ENCODE data around the gene SNX4. TPM values are rescaled to one million over a fixed set of nuclear protein-coding genes. Genes with fewer than 3 reads are reported as not detected.

SNX4 gene
- total and polyA plus RNA-seq, 8 donors = 10.5 to 81.1 (median 40.9) TPM

DNA sequence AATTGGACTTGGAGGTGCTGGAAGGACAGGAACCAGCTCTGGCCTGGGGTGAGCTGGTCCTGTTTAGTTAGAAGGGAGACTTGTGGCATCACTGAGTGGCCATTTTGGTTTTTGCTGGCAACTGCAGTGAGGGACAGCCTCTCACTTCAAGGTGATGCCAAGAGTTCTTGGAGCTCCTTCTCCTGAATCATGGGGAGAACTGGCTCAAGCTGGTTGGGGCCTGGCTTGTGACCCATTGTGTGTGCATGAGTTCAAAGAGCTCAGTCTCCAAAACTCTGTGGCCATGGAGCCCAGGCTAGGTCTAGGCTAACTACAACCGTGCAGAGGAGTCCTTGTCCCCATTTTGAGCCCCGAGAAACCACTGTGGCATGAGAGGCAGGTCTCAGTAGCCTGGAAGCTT is 84.8 kb downstream of the SNX4 start:
- Histone ChIP-seq H3K4me3 (no peak overlapping the region), H3K36me3 (no peaks in the 10 kb centered on the region), H3K27ac (no peak overlapping the region), H3K4me1 (peaks cover 2 to 18% (median 11%) of the 10 kb centered on the region in 4 donors), H3K9me3 (no peaks in the 10 kb centered on the region), H3K27me3 (no peaks in the 10 kb centered on the region)
- TF ChIP-seq, protein P1, sequence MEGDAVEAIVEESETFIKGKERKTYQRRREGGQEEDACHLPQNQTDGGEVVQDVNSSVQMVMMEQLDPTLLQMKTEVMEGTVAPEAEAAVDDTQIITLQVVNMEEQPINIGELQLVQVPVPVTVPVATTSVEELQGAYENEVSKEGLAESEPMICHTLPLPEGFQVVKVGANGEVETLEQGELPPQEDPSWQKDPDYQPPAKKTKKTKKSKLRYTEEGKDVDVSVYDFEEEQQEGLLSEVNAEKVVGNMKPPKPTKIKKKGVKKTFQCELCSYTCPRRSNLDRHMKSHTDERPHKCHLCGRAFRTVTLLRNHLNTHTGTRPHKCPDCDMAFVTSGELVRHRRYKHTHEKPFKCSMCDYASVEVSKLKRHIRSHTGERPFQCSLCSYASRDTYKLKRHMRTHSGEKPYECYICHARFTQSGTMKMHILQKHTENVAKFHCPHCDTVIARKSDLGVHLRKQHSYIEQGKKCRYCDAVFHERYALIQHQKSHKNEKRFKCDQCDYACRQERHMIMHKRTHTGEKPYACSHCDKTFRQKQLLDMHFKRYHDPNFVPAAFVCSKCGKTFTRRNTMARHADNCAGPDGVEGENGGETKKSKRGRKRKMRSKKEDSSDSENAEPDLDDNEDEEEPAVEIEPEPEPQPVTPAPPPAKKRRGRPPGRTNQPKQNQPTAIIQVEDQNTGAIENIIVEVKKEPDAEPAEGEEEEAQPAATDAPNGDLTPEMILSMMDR (IDR thresholded peaks at IDR 0.05) = no peak
- TF ChIP-seq POLR2AphosphoS5 (IDR thresholded peaks at IDR 0.05) = no peak
- no peak for TF ChIP-seq EP300 (IDR thresholded peaks at IDR 0.05)
- TF ChIP-seq POLR2A (IDR thresholded peaks at IDR 0.05) = no peak
- WGBS, 5 donors = 86 to 100% (median 97%) methylated on average over 2 of the region's 2 CpGs
- DNase-seq = no peak
- intact Hi-C loops (cut with DNase I; ENCODE audit: low total_unique reads) = loop anchor here (10.0 kb wide), 2 partner anchors 440 to 510 kb away; no protein-coding TSS in a partner anchor

DNA sequence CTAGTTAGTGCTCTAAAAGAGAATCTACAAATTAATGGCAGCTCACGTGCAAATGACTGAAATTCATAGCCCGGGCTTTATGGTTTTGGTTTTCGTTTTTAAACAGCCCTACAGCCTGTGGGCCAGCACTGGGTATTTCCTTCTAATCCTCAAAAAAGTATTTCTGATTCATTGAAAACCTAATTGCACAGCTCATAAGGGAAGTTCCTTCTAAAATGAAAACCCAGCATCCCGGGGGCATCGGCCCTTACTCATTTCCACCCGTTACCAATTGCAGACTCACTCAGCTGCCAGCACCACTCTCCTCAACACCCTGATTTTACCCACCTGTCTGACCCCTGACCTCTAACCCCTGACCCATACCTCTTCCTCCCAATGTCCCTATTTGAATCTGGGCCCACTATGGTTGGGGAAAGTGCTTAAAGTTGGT is 85.4 kb downstream of the SNX4 start:
- TF ChIP-seq POLR2A (IDR thresholded peaks at IDR 0.05) (no peak), POLR2AphosphoS5 (IDR thresholded peaks at IDR 0.05) (no peak), EP300 (IDR thresholded peaks at IDR 0.05) (no peak)
- TF ChIP-seq, protein P1 (IDR thresholded peaks at IDR 0.05) = no peak
- WGBS, 5 donors = 78 to 89% (median 82%) methylated on average over 6 of the region's 6 CpGs
- intact Hi-C loops (cut with DNase I; ENCODE audit: low total_unique reads) = loop anchor here (10.0 kb wide), 2 partner anchors 440 to 510 kb away; no protein-coding TSS in a partner anchor
- DNase-seq = no peak
- H3K4me3 ChIP-seq = no peak overlapping the region
- H3K27me3 ChIP-seq = no peaks in the 10 kb centered on the region
- peaks cover 0 to 2% (median 0%) of the 10 kb centered on the region in 4 donors for H3K9me3 ChIP-seq
- H3K4me1 ChIP-seq = peaks cover 0 to 16% (median 9%) of the 10 kb centered on the region in 4 donors
- H3K27ac ChIP-seq = no peak overlapping the region
- H3K36me3 ChIP-seq = no peaks in the 10 kb centered on the region

DNA sequence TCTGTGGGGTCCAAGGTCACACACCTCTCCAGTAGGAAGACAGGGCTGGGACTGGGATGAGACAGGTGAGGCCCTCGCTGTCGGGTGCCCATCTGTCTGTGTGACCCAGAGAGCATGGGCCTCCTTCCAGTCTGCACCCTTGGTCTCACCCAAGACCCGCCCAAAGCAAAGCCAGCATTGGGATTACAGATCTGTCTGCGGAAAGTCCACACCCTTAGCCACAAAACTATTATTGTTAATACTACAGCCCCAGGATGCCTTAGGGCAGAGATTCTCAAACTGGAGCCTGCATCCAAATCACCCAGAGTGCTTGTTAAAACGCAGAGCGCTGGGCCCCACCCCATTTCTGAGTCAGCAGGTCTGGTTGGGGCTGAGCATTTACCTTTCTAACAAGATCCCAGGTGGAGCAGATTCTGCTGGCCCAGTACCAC is 86.4 kb downstream of the SNX4 start:
- intact Hi-C loops (cut with DNase I; ENCODE audit: low total_unique reads) = loop anchor here (10.0 kb wide), 2 partner anchors 439 to 509 kb away; no protein-coding TSS in a partner anchor
- 69 to 87% (median 76%) methylated on average over 4 to 6 of the region's 6 CpGs for WGBS, 5 donors
- DNase-seq = no peak

DNA sequence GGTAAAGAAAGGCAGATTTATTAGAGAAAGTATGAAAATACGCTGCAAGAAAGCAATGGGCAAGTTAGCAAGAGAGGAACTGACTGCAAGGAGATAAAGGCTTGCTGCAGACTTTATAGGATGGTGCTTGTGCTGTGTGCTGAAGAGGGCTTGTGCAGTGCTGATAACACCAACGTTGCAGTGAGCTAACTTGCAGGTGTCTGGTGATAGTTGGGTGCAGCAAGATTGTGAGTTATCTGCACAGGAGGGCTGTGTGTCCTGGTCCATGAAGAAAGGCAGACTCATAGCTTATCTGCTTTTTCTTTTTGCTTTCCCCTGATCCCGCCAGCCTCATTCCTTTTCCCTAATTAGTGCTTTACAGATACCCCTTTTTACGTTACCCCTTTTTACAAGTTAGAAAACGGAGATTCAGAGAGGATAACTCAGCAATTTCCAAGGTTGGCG is 86.9 kb downstream of the SNX4 start:
- Histone ChIP-seq H3K27ac (no peak overlapping the region), H3K4me3 (no peak overlapping the region), H3K36me3 (no peaks in the 10 kb centered on the region), H3K4me1 (peaks cover 0 to 7% (median 6%) of the 10 kb centered on the region in 4 donors), H3K9me3 (peaks cover 0 to 4% (median 0%) of the 10 kb centered on the region in 4 donors), H3K27me3 (no peaks in the 10 kb centered on the region)
- intact Hi-C loops (cut with DNase I; ENCODE audit: low total_unique reads) = loop anchor here (10.0 kb wide), 2 partner anchors 438 to 508 kb away; no protein-coding TSS in a partner anchor
- TF ChIP-seq POLR2A (IDR thresholded peaks at IDR 0.05) (no peak), POLR2AphosphoS5 (IDR thresholded peaks at IDR 0.05) (no peak), EP300 (IDR thresholded peaks at IDR 0.05) (no peak)
- TF ChIP-seq, protein P1 (IDR thresholded peaks at IDR 0.05) = no peak
- no peak for DNase-seq
- WGBS, 5 donors = 78 to 81% (median 80%) methylated on average over 6 of the region's 6 CpGs

More for the DNA sequence above, 86.4 kb downstream of the SNX4 start:
- H3K36me3 ChIP-seq = no peaks in the 10 kb centered on the region
- peaks cover 0 to 4% (median 0%) of the 10 kb centered on the region in 4 donors for H3K9me3 ChIP-seq
- no peaks in the 10 kb centered on the region for H3K27me3 ChIP-seq
- no peak for TF ChIP-seq POLR2AphosphoS5 (IDR thresholded peaks at IDR 0.05)
- no peak overlapping the region for H3K4me3 ChIP-seq
- no peak overlapping the region for H3K27ac ChIP-seq
- peaks cover 0 to 11% (median 9%) of the 10 kb centered on the region in 4 donors for H3K4me1 ChIP-seq

Data from stomach (tissue), 9 donors.